ENCODE measurements around the gene ZBTB40.

The ZBTB40 gene

DNA sequence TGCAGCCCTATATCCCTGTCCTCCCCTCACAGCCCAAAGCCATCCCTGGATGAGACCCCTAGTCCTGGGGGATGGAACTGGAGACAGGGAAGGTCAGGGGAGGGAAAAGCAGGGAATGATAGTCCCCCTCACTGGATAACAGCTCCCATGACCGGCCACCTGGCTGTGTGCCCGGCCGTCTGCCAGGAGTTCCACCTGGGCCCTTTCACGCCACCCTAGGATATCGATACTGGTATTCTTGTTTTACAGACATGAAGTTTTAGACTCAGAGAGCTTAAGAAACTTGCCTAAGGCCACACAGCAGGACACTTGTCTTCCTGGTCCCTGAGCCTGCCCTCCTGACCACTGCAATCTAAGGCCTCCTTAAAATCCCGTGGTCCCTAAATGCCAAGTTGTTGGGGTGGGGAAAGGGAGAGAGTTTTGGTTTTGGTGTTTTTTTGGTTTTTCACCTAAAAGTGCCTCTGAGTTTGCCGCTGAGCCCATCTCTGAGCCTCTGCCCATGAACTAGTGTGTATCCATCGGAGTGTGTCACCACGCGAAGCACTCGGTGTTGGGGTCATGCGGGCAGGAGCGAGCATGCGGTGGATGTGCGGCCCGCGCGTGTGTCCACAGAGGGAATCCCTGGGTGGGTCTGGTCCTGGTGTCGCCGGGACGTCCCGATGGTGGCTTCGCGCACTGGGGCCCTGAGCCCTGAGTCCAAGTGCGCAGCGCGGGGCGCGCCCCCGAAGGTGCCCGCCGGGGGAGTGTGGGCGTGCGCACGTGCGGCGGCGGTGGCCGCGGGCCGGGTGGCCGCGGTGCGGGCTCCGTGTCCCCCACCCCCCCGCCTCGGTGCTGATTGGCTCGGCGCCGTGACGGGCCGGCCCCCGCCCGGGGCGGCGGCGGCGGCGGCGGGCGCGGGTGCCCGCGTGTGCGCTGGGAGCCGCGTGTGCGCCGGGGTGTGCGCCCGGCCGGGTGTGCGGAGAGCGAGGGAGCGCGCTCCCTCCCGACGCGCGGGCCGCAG, 111.2 kb downstream of the ZBTB40 start, which contains the start of gene EPHA8:
Gene EPHA8, plus strand, starts transcription at position 906 of the 1,000 bp plus-strand sequence. CDS start 147 bp downstream, outside the sequence.
- DNase-seq (ENCODE audit: low spot score): peak; percentile 35

DNA sequence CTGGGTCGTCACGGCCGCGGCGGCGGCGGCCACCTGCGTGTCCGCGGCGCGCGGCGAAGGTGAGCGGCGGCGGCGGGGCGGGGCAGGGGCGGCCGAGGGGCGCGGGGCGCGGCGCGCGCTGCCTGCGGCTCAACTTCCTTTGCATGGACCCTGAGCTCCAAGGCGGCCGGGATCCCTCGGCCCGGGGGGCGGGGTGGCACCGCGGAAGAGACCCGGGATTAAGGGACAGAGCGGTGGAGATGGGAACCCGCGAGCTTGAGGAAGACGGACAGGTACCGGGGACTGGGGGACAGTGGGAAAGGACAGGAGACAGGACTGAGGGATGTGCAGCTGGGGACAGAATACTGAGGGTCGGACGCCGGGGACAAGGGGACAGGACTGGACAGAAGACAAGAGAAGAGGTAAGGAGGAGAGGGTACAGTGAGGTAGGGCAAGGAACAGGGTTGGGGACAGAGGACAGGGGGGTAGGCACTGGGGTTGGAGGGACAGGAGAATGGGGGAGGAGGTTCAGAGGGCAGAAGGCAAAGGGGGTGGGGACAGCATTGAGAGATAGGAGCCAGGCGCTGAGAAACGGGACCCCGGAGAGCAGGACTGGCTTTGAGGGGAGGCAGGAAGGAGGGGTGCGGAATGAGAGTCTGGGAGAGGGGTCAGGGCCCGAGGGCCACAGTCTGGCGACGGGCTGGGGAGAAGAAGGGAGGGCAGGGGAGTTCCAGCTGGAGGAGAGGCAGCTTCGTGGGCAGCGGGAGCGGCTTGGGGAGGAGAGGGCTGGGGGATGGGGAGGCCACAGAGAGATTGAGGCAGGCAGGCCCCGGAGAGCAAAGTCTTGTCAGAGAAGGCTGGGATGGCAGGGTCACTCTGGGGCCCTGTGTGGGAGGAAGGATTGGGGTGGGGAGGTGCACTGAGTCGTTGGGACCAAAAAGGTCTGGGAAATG, 112.3 kb downstream of the ZBTB40 start:
- no peak for DNase-seq (ENCODE audit: low spot score)

GRCh38 chr1:22566161-22566560, 114.5 kb downstream of the ZBTB40 start:
- no peak for DNase-seq (ENCODE audit: low spot score)

DNA sequence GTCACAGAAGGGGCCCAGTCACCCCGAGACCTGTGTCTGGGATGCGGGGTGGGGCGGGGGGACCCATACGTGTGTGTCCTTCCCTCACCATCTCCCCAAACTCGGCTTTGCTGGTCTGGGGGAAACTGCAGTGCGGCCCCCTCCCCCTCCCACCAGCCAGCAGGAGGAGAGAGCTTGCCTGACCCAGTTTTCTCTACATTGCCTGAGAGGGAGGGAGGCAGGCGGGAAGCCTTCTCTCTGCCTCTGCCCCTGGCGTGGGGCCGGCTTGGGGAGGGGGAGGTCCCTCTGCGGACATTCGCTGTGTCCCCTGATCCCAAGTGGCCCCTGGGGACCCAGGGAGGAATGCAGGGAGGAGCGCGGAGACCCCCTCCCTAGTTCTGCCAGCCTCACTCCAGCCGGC, 115.5 kb downstream of the ZBTB40 start:
- no peak for DNase-seq (ENCODE audit: low spot score)

DNA sequence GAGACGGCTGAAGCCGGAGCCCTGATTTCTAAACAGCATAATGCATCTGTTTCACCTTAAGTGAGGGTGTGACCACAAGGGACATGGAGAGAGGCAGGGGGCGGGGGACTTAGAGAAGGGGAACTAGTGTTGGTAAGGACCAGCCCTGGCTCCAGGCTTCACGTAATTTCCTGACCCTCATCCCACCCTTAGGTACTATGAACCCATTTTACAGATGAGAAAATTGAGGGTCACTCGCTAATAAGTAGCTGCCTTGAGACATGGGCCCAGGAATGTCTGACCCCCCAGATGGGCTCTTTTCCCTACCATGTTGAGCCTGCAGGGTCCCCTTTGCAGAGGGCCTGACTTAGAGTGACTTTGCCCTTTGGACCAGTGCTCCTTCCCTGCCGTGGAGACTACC, 116.3 kb downstream of the ZBTB40 start:
- no peak for DNase-seq (ENCODE audit: low spot score)

GRCh38 chr1:22569269-22569668, 117.6 kb downstream of the ZBTB40 start:
- no peak for DNase-seq (ENCODE audit: low spot score)

- DNase-seq (ENCODE audit: low spot score): no peak
Observed at GRCh38 chr1:22570140-22570909, 118.7 kb downstream of the ZBTB40 start.

- no peak for DNase-seq (ENCODE audit: low spot score)
Observed at GRCh38 chr1:22572818-22573217, 121.2 kb downstream of the ZBTB40 start.

DNA sequence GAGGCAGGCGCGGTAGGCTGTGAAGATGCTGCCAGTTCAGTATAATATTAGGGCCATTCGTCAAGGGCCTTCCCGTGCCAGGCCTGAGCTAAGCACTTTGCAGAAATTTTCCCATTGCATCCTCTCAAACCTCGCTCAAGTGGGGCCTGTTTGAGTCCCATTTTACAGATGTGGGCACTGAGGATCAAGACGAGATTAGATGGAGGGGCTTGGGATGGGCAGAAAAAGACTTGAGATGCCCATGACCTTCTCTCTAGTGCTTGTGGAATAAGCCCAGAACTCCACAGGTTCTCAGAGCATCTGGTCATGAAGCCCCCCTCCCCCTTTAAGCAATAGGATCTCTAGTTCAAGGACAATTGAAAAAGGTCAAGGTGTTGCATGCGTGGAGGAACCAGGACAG, 121.6 kb downstream of the ZBTB40 start:
- DNase-seq (ENCODE audit: low spot score): no peak

DNA sequence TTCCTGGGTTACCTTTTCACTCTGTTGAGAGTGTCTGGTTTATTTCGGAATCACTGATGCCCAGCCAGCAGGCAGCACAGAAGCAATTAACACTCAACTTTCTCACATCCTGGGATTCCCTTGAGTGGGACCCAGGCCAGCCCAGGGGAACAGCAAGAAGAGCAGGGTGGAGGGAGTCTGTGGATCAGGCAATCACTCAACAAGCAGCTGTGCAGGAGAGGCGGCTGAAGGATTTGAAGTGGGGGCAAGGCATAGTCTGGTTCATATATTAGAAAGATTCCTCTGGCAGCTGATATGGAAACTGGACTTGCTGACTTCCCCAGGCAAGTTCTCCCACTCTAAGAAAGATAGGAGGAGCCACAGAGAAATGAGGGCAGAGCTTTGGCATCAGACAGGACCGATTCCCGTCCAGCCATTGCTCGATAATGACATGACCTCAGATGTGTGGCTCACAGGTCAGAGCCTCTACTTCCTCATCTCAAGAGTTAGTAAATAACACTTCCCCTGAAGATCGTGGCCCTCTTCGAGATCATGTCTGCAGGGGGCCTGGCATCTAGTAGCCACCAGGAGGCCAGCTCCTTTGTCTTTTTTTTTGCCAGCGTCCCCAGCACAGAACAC, 124.0 kb downstream of the ZBTB40 start:
- no peak for DNase-seq (ENCODE audit: low spot score)

DNA sequence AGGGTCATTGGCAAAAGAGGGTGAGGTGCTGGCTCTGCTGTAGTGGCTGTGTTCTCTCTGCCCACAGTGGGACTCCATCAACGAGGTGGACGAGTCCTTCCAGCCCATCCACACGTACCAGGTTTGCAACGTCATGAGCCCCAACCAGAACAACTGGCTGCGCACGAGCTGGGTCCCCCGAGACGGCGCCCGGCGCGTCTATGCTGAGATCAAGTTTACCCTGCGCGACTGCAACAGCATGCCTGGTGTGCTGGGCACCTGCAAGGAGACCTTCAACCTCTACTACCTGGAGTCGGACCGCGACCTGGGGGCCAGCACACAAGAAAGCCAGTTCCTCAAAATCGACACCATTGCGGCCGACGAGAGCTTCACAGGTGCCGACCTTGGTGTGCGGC, 124.5 kb downstream of the ZBTB40 start:
- DNase-seq (ENCODE audit: low spot score): no peak

DNA sequence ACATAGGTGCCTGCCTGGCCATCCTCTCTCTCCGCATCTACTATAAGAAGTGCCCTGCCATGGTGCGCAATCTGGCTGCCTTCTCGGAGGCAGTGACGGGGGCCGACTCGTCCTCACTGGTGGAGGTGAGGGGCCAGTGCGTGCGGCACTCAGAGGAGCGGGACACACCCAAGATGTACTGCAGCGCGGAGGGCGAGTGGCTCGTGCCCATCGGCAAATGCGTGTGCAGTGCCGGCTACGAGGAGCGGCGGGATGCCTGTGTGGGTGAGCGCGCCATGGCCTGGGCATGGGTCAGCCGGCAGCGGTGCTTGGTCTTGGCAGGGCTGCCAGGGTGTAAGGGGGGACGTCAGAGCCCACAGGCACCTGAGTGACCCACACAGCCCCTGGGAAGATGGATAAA, 125.0 kb downstream of the ZBTB40 start:
- DNase-seq (ENCODE audit: low spot score): no peak

DNA sequence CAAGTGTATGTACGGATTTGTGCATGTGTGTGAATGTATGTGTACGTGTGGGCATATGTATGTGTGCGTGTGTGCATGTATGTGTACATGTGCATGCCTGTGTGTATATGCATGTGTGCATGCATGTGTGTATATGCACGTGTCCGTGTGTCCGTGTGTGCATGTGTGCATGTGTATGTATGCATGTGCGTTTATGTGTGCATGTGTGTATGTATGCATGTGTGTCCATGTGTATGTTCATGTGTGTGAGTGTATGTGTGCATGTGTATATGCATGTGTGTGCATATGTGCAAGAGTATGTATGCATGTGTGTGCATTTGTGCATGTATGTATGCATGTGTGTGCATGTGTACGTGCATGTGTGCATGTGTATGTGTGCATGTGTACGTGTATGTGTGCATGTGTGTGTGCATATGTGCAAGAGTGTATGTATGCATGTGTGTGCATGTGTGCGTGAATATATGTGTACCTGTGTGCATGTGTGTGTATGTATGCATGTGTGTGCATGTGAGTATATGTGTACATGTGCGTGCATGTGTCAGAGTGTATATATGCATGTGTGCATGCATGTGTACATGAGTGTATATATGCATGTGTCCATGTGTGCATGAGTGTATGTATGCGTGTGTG, 127.2 kb downstream of the ZBTB40 start:
- DNase-seq (ENCODE audit: low spot score): no peak

DNA sequence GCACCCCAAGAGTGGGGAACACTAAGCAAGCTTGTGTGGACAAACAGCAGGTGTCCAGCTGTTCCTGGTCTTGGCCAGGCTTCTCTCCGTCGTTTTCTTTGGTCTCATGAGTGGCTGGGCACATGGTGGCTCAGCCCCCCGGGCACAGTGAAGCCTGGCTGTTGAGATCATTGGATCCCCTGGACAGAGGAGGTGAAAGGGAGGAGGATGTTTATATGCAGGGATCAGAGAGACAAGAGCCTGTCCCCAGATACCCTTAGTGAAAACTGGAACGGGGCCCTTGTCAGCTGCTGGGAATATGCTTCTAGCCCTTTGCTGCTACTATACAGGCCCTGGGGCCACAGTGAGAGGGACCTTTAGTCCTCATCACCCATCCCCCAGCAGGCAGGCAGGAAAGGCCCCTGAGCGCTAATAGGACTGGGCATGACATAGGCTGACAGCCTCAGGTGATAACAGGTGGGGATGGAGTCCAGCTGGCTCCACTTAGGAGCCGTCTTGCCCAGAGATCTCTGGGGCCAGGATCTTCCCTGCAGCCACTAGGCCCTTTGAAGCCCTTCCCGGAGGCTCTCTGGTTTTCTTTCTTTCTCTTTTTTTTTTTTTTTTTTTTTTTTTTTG, 128.0 kb downstream of the ZBTB40 start:
- DNase-seq (ENCODE audit: low spot score): no peak
